OCI-M2 (cell line): ENCODE results near the gene ROR2.

Experiments
- DNase-seq: peaks from one replicate; lab custom pipeline; 2025; ENCODE audit not compliant: unreplicated experiment; lab: John Stamatoyannopoulos, UW

ROR2 gene

DNA sequence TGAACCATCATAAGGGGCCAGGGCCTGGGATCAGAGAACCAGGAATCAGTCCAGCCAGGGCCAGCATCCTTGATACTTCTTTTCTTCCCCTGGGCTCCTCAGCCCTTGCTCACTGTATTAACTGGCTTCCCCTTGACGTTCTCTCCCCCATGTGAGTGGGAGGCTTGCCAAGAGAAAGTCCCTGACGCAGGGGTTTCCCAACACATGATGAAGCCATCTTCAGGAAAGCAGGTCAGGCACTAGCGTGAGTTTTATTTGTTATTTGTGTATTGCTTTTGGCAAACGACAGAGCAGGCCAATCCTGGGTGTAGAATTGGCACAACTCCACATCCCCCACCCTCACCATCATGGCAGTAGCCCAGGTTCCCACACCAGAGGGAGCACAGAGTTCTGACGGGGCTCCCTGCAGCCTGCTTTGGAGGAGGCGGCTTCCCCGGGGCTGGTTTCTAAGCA, 360.9 kb downstream of the ROR2 start:
- DNase-seq: no peak

DNA sequence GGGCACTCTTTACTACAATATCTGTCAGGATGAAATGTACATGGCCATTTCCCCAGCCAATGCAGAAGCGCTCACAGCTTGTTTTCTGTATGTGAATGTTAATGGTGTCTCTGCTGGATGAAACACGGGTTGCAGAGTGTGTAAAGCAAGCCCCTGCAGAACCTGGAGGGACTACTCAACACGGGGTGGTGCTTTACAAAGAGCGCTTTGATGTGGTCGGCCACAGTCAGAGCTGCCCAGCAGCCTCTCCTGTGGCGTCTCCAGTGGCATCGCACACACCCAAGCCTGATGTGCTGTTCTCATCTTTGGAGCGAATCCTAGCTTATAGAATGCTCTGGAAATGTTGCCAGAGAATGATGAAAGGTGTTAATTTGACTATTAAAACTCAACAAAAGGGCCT, 363.7 kb downstream of the ROR2 start:
- DNase-seq: no peak

GRCh38 chr9:91583966-91584365, 366.1 kb downstream of the ROR2 start:
- no peak for DNase-seq

DNA sequence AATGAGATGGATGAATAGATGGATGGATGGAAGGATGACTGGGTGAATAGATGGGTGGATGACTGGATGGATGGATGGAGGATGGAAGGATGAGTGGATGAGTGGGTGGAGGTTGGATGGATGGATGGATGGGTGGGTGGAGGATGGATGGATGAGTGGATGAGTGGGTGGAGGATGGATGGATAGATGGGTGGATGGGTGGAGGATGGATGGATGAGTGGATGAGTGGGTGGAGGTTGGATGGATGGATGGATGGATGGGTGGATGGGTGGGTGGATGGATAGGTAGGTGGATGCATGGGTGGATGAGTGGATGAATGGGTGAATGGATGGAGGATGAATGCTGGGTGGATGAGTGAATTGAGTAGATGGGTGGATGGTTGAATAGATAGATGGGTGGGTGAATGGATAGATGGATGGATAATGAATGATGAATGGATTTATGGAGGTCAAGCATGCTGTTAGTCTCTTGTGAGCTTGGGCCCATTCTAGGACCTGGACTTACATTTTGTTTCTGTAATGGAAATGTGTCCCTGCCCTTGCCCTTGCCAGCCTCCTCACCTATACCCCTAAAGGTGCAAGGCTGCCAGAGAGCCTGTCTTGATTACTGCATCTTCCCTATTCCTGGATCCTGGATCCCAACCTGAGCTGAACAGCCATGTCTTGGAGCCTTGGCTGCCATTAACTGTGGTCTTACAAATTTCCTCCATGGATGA, 366.7 kb downstream of the ROR2 start:
- no peak for DNase-seq

DNA sequence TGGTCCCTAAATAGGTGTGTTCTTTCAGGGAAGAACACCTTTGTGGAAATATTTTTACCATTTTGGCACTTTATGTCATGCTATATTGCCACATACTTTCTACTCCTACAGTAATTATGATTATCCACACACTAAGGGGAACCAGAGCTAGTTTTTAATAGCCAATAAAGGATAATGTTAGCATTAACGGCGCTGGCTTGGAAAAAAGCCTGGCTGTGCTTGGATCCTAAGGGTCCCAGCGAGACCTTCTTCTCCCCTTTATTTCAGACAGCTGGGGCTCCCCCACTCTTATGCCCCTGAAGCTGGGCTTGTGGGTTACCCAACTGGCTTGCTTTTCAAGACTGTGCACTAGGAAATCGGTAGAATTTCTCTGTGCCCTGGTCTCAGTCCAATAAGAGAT, 367.8 kb downstream of the ROR2 start:
- DNase-seq: no peak

- no peak for DNase-seq
These were observed 369.9 kb downstream of the ROR2 start for GRCh38 chr9:91580136-91580535.

DNA sequence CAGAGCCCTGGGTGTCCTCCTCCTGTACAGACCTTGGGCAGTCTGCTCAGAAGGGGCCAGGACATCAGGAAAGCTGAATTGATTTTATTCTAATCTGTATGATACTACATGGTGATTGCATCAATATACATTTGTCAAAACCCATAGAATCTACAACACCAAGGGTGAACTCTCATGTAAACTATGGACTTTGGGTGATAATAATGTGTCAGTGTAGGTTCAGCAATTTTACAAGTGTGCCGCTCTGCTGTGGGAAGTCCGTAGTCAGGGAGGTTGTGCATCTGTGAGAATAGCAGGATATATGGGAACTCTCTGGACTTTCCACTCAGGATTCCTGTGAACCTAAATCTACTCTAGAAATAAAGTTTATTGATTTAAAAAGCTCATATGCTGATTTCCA, 371.1 kb downstream of the ROR2 start:
- DNase-seq: no peak

- DNase-seq: no peak
These were observed 372.4 kb downstream of the ROR2 start for GRCh38 chr9:91577633-91578061.

DNA sequence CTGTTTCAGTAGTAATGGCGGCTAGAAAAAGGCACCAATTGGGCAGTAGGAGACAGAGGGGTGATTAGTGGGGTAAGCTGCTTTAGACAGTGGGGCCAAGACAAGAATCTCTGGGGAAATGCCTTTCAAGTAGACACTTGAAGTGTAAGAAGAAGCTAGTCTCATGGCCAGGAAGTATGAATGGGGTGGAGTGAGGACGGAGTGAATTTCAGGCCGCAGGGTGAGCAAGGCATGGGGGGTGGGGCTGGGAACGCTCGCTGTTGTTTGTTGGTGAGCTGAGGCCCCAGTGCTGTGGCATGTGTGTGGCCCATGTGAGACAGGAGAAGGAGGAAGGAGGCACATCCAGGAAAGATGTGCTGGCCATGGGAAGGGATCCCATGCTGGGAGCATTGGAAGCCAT, 377.2 kb downstream of the ROR2 start:
- DNase-seq: no peak

GRCh38 chr9:91572044-91572443, 378.0 kb downstream of the ROR2 start:
- no peak for DNase-seq

- no peak for DNase-seq
These were observed 379.0 kb downstream of the ROR2 start for GRCh38 chr9:91571036-91571435.

- no peak for DNase-seq
These were observed 382.3 kb downstream of the ROR2 start for GRCh38 chr9:91567642-91568274.

GRCh38 chr9:91564081-91564670, 385.9 kb downstream of the ROR2 start:
- DNase-seq: no peak

GRCh38 chr9:91562416-91562815, 387.6 kb downstream of the ROR2 start:
- DNase-seq: no peak

GRCh38 chr9:91560301-91560700, 389.7 kb downstream of the ROR2 start:
- DNase-seq: no peak

DNA sequence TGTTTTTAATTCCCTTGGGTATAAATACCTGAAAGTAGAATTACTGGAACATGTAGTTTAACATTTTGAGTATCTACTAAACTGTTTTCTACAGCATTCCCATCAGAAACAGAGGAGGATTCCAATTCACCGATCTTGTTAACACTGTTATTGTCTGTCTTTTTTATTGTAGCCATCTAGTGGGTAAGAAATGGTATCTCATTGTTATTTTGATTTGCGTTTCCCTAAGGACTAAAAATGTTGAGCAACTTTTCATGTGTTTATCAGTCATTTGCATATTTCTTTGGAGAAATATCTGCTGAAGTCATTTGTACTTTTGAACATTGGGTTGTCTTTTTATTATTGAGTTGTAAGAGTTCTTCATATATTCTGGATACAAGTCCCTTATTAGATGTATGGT, 391.1 kb downstream of the ROR2 start:
- no peak for DNase-seq

DNA sequence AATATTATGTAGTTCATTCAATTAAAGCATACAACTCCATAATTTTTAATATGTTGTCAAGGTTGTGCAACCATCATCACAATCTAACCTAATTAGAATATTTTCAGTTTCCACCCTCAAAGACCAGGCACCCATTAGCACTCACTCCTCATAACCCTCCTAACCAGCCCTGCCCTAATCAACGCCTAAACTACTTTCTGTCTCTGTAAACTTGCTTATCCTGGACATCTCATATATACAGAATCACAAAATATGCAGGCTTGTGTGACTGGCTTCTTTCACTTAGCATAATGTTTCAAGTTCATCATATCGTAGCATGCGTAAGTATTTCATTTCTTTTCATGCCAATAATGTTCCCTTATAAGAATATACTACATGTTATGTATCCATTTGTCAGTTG, 391.6 kb downstream of the ROR2 start:
- no peak for DNase-seq

- DNase-seq: no peak
These were observed 392.7 kb downstream of the ROR2 start for GRCh38 chr9:91557327-91557726.

GRCh38 chr9:91555132-91555531, 394.9 kb downstream of the ROR2 start:
- no peak for DNase-seq

DNA sequence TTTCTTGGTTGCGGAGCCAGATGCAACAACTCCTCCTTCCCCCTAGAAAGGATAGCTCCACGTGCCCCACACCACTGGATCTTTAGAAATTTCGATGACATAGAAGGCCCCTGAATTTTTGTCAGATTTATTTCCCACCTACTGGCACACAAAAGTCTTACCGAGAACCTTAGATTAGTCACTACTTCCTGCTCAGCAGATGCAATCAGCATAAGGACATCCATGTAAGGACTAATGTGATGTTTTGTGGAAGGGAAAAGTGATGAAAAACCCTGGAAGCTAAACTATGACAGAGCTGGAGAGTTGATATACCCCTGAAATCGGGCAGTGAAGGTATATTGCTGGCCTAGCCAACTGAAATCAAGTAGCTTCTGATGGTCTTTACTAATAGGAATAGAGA, 400.9 kb downstream of the ROR2 start:
- DNase-seq: no peak

DNA sequence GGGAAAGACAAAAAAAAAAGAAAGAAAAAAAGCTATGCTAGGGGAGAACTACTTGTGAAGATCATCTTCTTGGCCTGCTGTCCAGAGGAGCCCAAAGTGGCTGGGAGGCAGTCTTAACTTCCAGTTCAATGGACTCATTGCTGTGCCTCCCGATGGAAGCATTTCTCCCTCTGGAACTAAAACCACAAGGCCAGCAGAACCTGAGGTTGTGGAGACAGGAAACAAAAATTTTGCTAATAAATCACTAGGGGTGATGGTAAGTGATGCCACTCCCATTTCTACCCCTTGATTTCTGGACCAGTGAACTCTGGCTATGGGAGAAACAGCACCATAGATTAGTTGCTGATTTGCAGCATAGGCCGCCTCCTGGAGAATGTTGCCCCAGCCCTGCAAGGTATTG, 402.9 kb downstream of the ROR2 start:
- no peak for DNase-seq

DNA sequence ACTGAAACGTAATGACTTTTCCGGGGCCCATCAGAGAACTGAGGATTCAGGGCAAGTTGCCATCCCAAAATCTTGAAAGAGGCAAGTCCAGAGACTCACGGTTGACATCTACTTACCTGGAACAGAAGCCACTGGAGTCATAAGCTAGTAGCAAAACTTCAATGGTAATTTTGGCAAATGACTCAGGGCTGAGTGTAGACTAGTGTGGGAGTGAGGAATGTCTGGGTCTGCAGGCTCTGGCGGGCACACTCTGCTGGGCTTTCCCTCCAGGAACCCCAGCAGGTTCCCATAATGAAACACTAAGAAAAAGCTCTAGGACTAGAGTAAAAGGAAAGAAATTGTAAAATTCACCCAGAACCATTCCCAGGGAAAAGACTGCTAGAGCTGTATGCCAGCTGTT, 403.5 kb downstream of the ROR2 start:
- no peak for DNase-seq
